Fibroblast of lung (primary cell): Measurements from ENCODE around the gene NUBPL.

Experiments
- CTCF ChIP-seq, 2 donors: IDR thresholded peaks in 1 of 2; conservative IDR thresholded peaks in 1 of 2; 1 replicate in 1 of 2; 2 replicates in 1 of 2; pipeline ENCODE4 v1.5.1; 2011 to 2012; ENCODE audit warnings: low read length in 2 of 2, control low read depth in 1 of 2, inconsistent platforms in 1 of 2, low read depth in 1 of 2, mild to moderate bottlenecking in 1 of 2
- EZH2 ChIP-seq: IDR thresholded peaks from 2 replicates; pipeline ENCODE4 v1.5.1; 2012; ENCODE audit warnings: low read length, control low read depth, mild to moderate bottlenecking; ENCODE audit errors: missing control alignments

- no peak for TF ChIP-seq CTCF (conservative IDR thresholded peaks at IDR 0.05 in 1 of 2, IDR thresholded peaks at IDR 0.05 in 1 of 2; ENCODE audit: low read depth in 1 of 2, low read length in 2 of 2)
- no peak for TF ChIP-seq EZH2
Observed at GRCh38 chr14:31717294-31718085, 156.3 kb downstream of the NUBPL start.
